Activated naive CD4-positive, alpha-beta T cell treated with anti-CD3 and anti-CD28 coated beads, Interleukin-2, amount 50 U/mL, for 16 hours (primary cell): ENCODE measurements around the gene RPS6KA6.
"Not testable (repeated sequence)": the region's sequence is repeated elsewhere in the genome, so short reads cannot be mapped to it uniquely, and the experiment has no call there.

Experiments
- DNase-seq: peaks from one replicate; pipeline ENCODE4 v3.0.0-alpha.2; 2020

RPS6KA6 gene

GRCh38 chrX:84161641-84162040, 26.4 kb downstream of the RPS6KA6 start:
- DNase-seq: no peak

- no peak for DNase-seq
Measured at GRCh38 chrX:84160736-84161135, 27.3 kb downstream of the RPS6KA6 start.

- DNase-seq: no peak
Measured at GRCh38 chrX:84156821-84157220, 31.2 kb downstream of the RPS6KA6 start.

GRCh38 chrX:84155938-84156337, 32.1 kb downstream of the RPS6KA6 start:
- DNase-seq: no peak

- DNase-seq: no peak
Measured at GRCh38 chrX:84153538-84153937, 34.5 kb downstream of the RPS6KA6 start.

- DNase-seq: no peak
Measured at GRCh38 chrX:84144991-84145390, 43.0 kb downstream of the RPS6KA6 start.

GRCh38 chrX:84144281-84144680, 43.7 kb downstream of the RPS6KA6 start:
- no peak for DNase-seq

GRCh38 chrX:84133023-84133422, 55.0 kb downstream of the RPS6KA6 start:
- no peak for DNase-seq

- DNase-seq: no peak
Measured at GRCh38 chrX:84123585-84123984, 64.4 kb downstream of the RPS6KA6 start.

- no peak for DNase-seq
Measured at GRCh38 chrX:84118769-84119168, 69.2 kb downstream of the RPS6KA6 start.

- DNase-seq: no peak
Measured at GRCh38 chrX:84118315-84118714, 69.7 kb downstream of the RPS6KA6 start.

GRCh38 chrX:84108584-84108983, 79.4 kb downstream of the RPS6KA6 start:
- DNase-seq: no peak

GRCh38 chrX:84099120-84099519, 88.9 kb downstream of the RPS6KA6 start:
- DNase-seq: no peak

GRCh38 chrX:84079479-84080197, 108.4 kb downstream of the RPS6KA6 start:
- DNase-seq: not testable (repeated sequence)

GRCh38 chrX:84078991-84079390, 109.0 kb downstream of the RPS6KA6 start:
- no peak for DNase-seq

- no peak for DNase-seq
Measured at GRCh38 chrX:84064814-84065213, 123.2 kb downstream of the RPS6KA6 start.

GRCh38 chrX:84064164-84064563, 123.8 kb downstream of the RPS6KA6 start:
- no peak for DNase-seq

- no peak for DNase-seq
Measured at GRCh38 chrX:84047339-84047738, 140.7 kb downstream of the RPS6KA6 start.

- DNase-seq: no peak
Measured at GRCh38 chrX:84046403-84046984, 141.5 kb downstream of the RPS6KA6 start.

GRCh38 chrX:84044051-84044450, 143.9 kb downstream of the RPS6KA6 start:
- no peak for DNase-seq
